Stimulated activated CD8-positive, alpha-beta memory T cell treated with anti-CD3 and anti-CD28 coated beads, Interleukin-12 subunit alpha, Interleukin-12 subunit beta, amount 100 ng/mL, for 4 hours (primary cell): ENCODE results near the gene MFAP2.
"Not testable (repeated sequence)": the region's sequence is repeated elsewhere in the genome, so short reads cannot be mapped to it uniquely, and the experiment has no call there.

Experiments used
- DNase-seq: peaks from one replicate; pipeline ENCODE4 v3.0.0-alpha.2; 2020; ENCODE audit warnings: low read depth

MFAP2 gene

DNA sequence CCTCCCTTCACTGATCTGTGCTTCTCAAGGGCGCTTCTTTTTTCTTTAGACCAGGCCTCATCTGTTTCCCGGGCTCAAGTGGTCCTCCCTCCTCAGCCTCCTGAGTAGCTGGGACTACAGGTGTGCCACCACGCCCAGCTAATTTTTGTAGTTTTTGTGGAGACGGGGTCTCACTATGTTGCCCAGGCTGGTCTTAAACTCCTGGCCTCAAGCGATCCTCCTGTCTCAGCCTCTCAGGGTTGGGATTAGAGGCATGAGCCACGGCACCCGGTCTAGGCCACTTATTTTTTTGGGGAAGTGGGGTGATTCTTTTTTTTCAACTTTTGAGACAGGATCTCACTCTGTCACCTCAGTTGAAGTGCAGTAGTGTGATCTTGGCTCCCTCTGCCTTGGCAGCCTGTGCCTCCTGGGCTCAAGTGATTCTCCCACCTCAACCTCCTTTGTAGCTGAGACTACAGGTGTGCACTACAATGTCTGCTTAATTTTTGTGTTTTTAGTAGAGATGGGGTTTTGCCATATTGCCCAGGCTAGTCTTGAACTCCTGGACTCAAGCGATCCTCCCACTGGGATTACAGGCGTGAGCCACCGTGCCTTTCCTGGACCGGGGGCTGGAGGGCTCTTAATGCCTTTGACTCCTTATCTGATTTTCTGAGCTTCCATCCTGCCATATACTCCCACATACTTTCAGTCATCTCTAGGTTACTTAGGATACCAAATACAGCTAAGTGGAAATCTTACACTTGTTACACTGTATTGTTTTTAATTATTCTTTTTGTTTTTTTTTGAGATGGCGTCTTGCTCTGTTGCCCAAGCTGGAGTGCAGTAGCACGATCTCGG lies 18.9 kb downstream of the MFAP2 start:
- DNase-seq, result no peak

- DNase-seq, result peak; percentile 41
These were observed 19.7 kb downstream of the MFAP2 start for GRCh38 chr1:16960560-16961296.

- DNase-seq, result no peak
These were observed 21.9 kb downstream of the MFAP2 start for GRCh38 chr1:16958475-16958874.

- DNase-seq, result no peak
These were observed 22.7 kb downstream of the MFAP2 start for GRCh38 chr1:16957731-16958130.

DNA sequence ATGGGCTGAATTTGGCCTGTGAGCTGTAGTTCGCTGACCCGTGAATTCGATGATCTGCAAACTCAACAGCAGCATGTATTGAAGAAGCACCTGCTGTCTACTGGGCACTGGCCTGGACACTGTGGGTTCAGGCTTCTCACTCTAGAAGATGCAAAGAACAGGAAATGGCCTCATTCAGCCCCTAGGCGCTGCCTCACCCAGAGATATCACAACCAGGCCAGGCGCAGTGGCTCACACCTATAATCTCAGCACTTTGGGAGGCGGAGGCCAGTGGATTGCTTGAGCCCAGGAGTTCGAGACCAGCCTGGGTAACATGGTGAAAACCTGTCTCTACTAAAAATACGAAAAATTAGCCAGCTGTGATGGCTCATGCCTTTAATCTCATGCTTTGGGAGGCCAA lies 23.6 kb downstream of the MFAP2 start:
- DNase-seq, result no peak

DNA sequence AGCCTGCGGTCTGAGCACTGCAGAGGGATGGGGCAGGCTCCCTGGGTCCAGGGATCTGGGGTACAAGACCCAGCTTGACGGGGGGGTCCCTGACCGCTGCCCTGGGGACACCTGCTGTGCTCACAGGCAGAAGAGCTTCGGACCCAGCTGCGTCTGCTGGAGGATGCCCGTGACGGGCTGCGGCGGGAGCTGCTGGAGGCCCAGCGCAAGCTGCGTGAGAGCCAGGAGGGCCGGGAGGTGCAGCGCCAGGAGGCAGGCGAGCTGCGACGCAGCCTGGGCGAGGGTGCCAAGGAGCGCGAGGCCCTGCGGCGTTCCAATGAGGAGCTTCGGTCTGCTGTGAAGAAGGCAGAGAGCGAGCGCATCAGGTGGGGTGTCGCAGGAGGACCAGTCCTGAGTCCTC lies 25.2 kb downstream of the MFAP2 start:
- no peak for DNase-seq

DNA sequence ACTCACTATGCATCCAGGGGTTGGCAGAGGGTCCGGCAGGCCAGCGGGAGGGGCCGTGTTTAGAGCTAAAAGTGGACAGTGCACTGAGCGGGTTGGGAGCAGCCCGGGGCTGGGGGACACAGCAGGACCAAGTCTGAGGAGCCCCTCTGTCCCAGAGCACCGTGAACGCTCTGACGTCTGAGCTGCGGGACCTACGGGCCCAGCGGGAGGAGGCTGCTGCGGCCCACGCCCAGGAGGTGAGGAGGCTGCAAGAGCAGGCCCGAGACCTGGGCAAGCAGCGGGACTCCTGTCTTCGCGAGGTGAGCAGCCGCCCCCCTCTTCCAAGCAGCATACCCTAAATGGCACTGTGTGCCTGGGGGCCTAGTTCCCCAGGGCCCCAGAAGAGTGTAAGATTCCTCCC lies 25.8 kb downstream of the MFAP2 start:
- no peak for DNase-seq

DNA sequence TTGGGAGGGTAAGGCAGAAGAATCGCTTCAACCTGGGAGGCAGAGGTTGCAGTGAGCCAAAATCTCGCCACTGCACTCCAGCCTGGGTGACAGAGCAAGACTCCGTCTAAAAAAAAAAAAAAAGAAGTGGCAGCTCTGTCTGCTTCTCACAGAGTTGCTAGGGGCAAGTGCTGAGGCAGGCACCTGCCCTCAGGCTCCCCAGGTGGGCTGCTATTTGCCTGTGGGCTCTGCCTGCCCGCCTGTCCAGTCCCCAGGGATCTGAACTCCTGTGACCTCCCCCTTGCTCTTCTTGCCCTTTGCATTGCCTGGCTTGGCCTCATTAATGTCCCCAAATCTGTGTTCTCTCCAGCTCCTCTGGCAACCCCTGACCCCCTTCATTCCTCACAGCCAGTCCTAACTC lies 28.0 kb downstream of the MFAP2 start:
- DNase-seq, result not testable (repeated sequence)

- DNase-seq, result not testable (repeated sequence)
These were observed 31.4 kb downstream of the MFAP2 start for GRCh38 chr1:16949026-16949425.

DNA sequence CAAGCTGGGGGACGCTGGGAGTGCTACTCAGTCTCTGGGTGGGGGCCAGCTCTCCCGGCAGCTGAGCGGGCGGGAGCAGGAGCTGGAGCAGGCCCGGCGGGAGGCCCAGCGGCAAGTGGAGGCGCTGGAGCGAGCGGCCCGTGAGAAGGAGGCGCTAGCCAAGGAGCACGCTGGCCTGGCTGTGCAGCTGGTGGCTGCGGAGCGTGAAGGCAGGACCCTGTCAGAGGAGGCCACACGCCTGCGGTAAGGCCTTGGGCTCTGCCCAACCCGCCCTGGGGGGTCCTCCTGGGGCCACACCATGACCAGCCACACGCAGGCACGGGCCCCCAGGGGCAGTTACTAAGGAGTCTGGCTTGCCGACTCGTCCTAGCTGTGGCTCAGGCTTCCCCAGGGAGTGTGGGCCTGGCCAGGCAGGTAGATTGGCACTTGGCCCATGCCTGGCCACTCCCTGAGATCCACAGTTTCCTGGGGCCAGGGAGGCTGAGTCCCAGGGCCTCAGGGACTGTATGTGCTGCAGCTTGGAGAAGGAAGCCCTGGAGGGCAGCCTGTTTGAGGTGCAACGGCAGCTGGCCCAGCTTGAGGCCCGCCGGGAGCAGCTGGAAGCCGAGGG lies 32.0 kb downstream of the MFAP2 start:
- DNase-seq, result not testable (repeated sequence)

- DNase-seq, result no peak
These were observed 33.8 kb downstream of the MFAP2 start for GRCh38 chr1:16946646-16947045.

- not testable (repeated sequence) for DNase-seq
These were observed 34.2 kb downstream of the MFAP2 start for GRCh38 chr1:16946185-16946584.

DNA sequence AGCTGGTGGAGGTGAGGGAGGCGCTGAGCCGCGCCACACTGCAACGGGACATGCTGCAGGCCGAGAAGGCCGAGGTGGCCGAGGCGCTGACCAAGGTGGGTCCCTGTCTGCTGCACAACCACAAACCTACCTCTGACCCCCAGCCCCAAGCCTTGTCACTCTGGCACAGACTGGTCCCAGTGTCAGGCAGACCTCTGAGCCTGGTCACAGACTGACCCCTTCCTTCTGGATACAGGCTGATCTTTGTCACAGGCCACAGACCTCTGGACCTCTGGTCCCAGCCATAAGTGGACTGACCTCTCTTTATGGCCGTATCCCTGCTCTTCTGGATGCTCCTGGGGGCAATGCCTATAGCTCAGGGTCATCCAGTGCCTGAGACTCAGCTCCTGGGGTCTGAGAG lies 34.9 kb downstream of the MFAP2 start:
- not testable (repeated sequence) for DNase-seq

GRCh38 chr1:16944038-16944437 lies 36.4 kb downstream of the MFAP2 start:
- DNase-seq, result no peak

GRCh38 chr1:16939386-16940180 lies 40.8 kb downstream of the MFAP2 start:
- not testable (repeated sequence) for DNase-seq

DNA sequence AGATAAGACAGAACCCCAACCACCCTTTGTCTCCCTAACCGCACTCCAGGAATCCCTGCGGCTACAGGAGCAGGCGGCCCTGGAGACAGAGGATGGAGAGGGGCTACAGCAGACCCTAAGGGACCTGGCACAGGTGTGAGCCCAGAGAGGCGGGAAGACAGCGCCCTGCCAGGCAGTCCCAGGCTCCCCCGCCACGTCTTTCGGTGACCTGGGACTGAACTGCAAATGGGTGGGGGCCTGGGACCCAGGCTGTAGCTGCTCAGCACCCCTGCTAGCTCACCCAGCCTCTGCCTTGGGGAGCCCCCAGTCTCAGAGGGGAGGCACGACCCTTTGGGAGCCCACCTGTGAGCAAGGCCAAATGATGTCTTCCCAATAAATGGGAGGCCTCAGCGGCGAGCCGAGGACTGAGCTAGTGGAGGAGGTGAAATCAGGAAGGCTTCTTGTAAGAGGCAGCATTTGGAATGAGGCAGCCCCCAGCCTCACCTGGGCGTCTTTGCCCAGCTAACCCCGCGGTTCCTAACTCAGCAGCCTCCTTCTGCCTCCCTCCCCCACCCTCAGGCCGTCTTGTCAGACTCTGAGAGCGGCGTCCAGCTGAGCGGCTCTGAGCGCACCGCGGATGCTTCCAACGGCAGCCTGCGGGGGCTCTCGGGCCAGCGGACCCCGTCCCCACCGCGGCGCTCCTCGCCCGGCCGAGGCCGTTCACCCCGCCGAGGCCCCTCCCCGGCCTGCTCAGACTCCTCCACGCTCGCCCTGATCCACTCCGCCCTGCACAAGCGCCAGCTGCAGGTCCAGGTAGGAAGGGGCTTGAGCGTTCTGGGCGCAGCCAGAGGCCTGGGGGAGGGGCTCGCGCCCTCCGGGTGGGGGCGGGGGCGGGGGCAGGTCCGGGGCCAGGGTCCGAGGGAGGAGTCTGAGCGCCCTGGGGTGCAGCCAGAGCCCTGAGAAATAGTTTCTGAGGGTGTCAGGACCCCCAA lies 41.8 kb downstream of the MFAP2 start:
- DNase-seq, result no peak

DNA sequence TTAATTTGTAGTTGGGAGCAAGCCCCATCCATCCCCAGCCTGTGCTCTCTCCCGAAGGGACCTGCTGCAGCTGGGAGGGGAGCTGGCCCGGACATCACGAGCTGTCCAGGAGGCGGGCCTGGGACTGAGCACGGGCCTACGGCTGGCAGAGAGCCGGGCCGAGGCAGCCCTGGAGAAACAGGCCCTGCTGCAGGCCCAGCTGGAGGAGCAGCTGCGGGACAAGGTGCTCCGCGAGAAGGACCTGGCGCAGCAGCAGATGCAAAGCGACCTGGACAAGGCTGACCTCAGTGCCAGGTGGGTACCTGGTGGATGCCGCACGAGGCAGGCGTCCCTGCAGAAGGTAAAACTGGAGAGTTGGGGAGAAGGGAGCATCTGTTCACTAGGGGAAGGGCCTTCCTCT lies 43.8 kb downstream of the MFAP2 start:
- not testable (repeated sequence) for DNase-seq

GRCh38 chr1:16933945-16934344 lies 46.5 kb downstream of the MFAP2 start:
- not testable (repeated sequence) for DNase-seq

- not testable (repeated sequence) for DNase-seq
These were observed 49.0 kb downstream of the MFAP2 start for GRCh38 chr1:16931206-16931934.
